GM23338 (cell line): ENCODE results near the gene GLP1R. TPM values are rescaled to one million over a fixed set of nuclear protein-coding genes. Genes with fewer than 3 reads are reported as not detected.

Source experiments
- ATAC-seq: fragments of 200-7000 bp; cut with Tn5 transposase; 3 replicates; pipeline ENCODE4 v1.9.1; 2020
- DNase-seq: peaks from one replicate; pipeline ENCODE4 v3.0.0-alpha.2; 2015; ENCODE audit warnings: low spot score
- H2AFZ ChIP-seq: fragments of 200-600 bp; sonication (generic); 2 replicates; pipeline ENCODE4 v1.8.0; 2016; ENCODE audit warnings: antibody characterized with exemption, mild to moderate bottlenecking, moderate library complexity
- H3F3A ChIP-seq: fragments of 200-600 bp; sonication (generic); replicated peaks from 2 replicates; pipeline ENCODE4 v1.8.0; 2017; ENCODE audit warnings: antibody characterized with exemption, mixed run types, low read depth
- H3K27ac ChIP-seq: fragments of 200-600 bp; sonication (generic); 2 replicates; pipeline ENCODE4 v1.6.1; 2016; ENCODE audit warnings: low read depth
- H3K27me3 ChIP-seq: fragments of 200-600 bp; sonication (generic); 2 replicates; pipeline ENCODE4 v1.8.0; 2016; ENCODE audit warnings: mild to moderate bottlenecking, mixed run types, moderate library complexity; ENCODE audit not compliant: insufficient read depth
- H3K36me3 ChIP-seq: fragments of 200-600 bp; sonication (generic); 2 replicates; pipeline ENCODE4 v1.8.0; 2016; ENCODE audit warnings: mild to moderate bottlenecking; ENCODE audit not compliant: insufficient read depth
- H3K4me1 ChIP-seq: fragments of 200-600 bp; sonication (generic); 2 replicates; pipeline ENCODE4 v1.8.0; 2016; ENCODE audit warnings: mild to moderate bottlenecking, moderate library complexity; ENCODE audit not compliant: insufficient read depth
- H3K4me2 ChIP-seq: fragments of 200-600 bp; sonication (generic); 2 replicates; pipeline ENCODE4 v1.7.1; 2017; ENCODE audit warnings: mixed run types
- H3K4me3 ChIP-seq: fragments of 200-600 bp; sonication (generic); 2 replicates; pipeline ENCODE4 v1.6.1; 2016; ENCODE audit warnings: mixed run types
- H3K79me2 ChIP-seq: fragments of 200-600 bp; sonication (generic); replicated peaks from 2 replicates; pipeline ENCODE4 v1.8.0; 2017; ENCODE audit warnings: mild to moderate bottlenecking; ENCODE audit not compliant: insufficient read depth
- H3K9me2 ChIP-seq: fragments of 200-600 bp; sonication (generic); 2 replicates; pipeline ENCODE4 v1.8.0; 2017; ENCODE audit not compliant: insufficient read depth
- H4K20me1 ChIP-seq: fragments of 200-600 bp; sonication (generic); replicated peaks from 2 replicates; pipeline ENCODE4 v1.8.0; 2017; ENCODE audit warnings: mild to moderate bottlenecking; ENCODE audit not compliant: insufficient read depth
- H3K27ac Mint-ChIP-seq: 2 replicates; pipeline ENCODE4 v1.8.0; 2020; ENCODE audit warnings: inconsistent platforms, mild to moderate bottlenecking, moderate library complexity, mixed read lengths
- H3K27me3 Mint-ChIP-seq: 3 replicates; pipeline ENCODE4 v1.8.0; 2022; ENCODE audit warnings: low read depth, mild to moderate bottlenecking, moderate library complexity, mixed read lengths, inconsistent platforms; ENCODE audit not compliant: insufficient read depth, poor library complexity
- H3K36me3 Mint-ChIP-seq: 3 replicates; pipeline ENCODE4 v1.8.0; 2021; ENCODE audit warnings: low read depth, mild to moderate bottlenecking, inconsistent platforms, moderate library complexity, mixed read lengths
- H3K4me1 Mint-ChIP-seq: 3 replicates; pipeline ENCODE4 v1.8.0; 2020; ENCODE audit warnings: mild to moderate bottlenecking, inconsistent platforms, mixed read lengths
- H3K4me3 Mint-ChIP-seq: 3 replicates; pipeline ENCODE4 v1.8.0; 2021; ENCODE audit warnings: moderate library complexity, mild to moderate bottlenecking, inconsistent platforms, mixed read lengths
- H3K9me3 Mint-ChIP-seq: 3 replicates; pipeline ENCODE4 v1.8.0; 2020; ENCODE audit warnings: moderate library complexity, mild to moderate bottlenecking, inconsistent platforms, mixed read lengths
- CREB1 ChIP-seq: fragments of 250-450 bp; sonication (Bioruptor Pico); IDR thresholded peaks from 2 replicates; pipeline ENCODE4 v1.5.0; 2020; ENCODE audit warnings: low read depth, mild to moderate bottlenecking, moderate library complexity
- EZH2 ChIP-seq: fragments of 200-600 bp; sonication (generic); IDR thresholded peaks from one replicate; pipeline ENCODE4 v1.8.0; 2017; ENCODE audit warnings: antibody characterized with exemption, mild to moderate bottlenecking, low read depth; ENCODE audit not compliant: unreplicated experiment
- EZH2phosphoT487 ChIP-seq: fragments of 200-600 bp; sonication (generic); IDR thresholded peaks from one replicate; pipeline ENCODE4 v1.8.1; 2018; ENCODE audit warnings: antibody characterized with exemption; ENCODE audit not compliant: unreplicated experiment
- JUNB ChIP-seq: IDR thresholded peaks from one replicate; pipeline ENCODE4 v1.6.1; 2016; ENCODE audit warnings: antibody characterized with exemption; ENCODE audit not compliant: unreplicated experiment
- NANOG ChIP-seq: IDR thresholded peaks from 2 replicates; pipeline ENCODE4 v1.6.1; 2016; ENCODE audit warnings: antibody characterized with exemption, borderline replicate concordance
- POLR2AphosphoS5 ChIP-seq: IDR thresholded peaks from 2 replicates; pipeline ENCODE4 v1.6.1; 2016; ENCODE audit warnings: antibody characterized with exemption, low read depth
- REST ChIP-seq: IDR thresholded peaks from one replicate; pipeline ENCODE4 v1.6.1; 2018; ENCODE audit warnings: antibody characterized with exemption; ENCODE audit not compliant: unreplicated experiment
- STAT1 ChIP-seq: IDR thresholded peaks from one replicate; pipeline ENCODE4 v1.6.1; 2016; ENCODE audit warnings: antibody characterized with exemption; ENCODE audit not compliant: unreplicated experiment
- ZNF114 ChIP-seq: fragments of 250-450 bp; sonication (Bioruptor Pico); IDR thresholded peaks from 2 replicates; pipeline ENCODE4 v1.5.0; 2020; ENCODE audit warnings: mild to moderate bottlenecking, moderate library complexity
- ZNF331 ChIP-seq: fragments of 250-450 bp; sonication (Bioruptor Pico); IDR thresholded peaks from 2 replicates; pipeline ENCODE4 v1.5.0; 2020; ENCODE audit warnings: low read depth, mild to moderate bottlenecking, moderate library complexity
- polyA plus RNA-seq: library from polyadenylated mRNA; unstranded; fragments of >200 nt; fragmentation: Nextera tagmentation; extraction: Ambion mirVana; gene quantifications from 2 replicates; pipeline ENCODE4 v1.2.1, GENCODE V29; 2016
- total RNA-seq: library from RNA; depleted of rRNA; stranded (reverse); fragments of >200 nt; shearing (Covaris generic); gene quantifications from 2 replicates; pipeline ENCODE4 v1.2.3, GENCODE V29; 2014
- TF ChIP-seq, protein P1 (sequence below): IDR thresholded peaks from 2 replicates; pipeline ENCODE4 v1.6.1; 2016; ENCODE audit warnings: antibody characterized with exemption
- TF ChIP-seq, protein P2 (sequence below), 2 experiments: fragments of 200-600 bp in 1 of 2; sonication (generic) in 1 of 2; conservative IDR thresholded peaks; 2 replicates each; pipeline versions ENCODE4 v1.5.1 to v1.6.1; 2016 to 2017; ENCODE audit warnings: antibody characterized with exemption in 2 of 2, low read depth in 2 of 2, mild to moderate bottlenecking in 2 of 2, moderate library complexity in 1 of 2

Gene GLP1R
- total and polyA plus RNA-seq, 2 experiments from 2014 or later = 0.42 to 3.7 TPM

GRCh38 chr6:39053854-39054576 is 5.4 kb downstream of the GLP1R start:
- Mint-ChIP-seq H3K9me3 (no peaks in the 10 kb centered on the region), H3K36me3 (peaks cover under 1% of the 10 kb centered on the region; the same call in 1 of the 3 replicates), H3K27me3 (peaks cover 25% of the 10 kb centered on the region), H3K4me3 (no peak overlapping the region), H3K4me1 (peaks cover 18% of the 10 kb centered on the region), H3K27ac (no peak overlapping the region)
- H2AFZ ChIP-seq = no peak overlapping the region
- no peaks in the 10 kb centered on the region for H3K79me2 ChIP-seq
- H3K9me2 ChIP-seq = no peaks in the 10 kb centered on the region
- H3F3A ChIP-seq = no peaks in the 10 kb centered on the region
- H3K36me3 ChIP-seq = no peaks in the 10 kb centered on the region
- H3K27me3 ChIP-seq = peaks cover 15% of the 10 kb centered on the region
- H3K27ac ChIP-seq = no peak overlapping the region
- no peak for DNase-seq
- TF ChIP-seq CREB1 (CRISPR knock-in tag) = no peak
- peaks cover 7% of the 10 kb centered on the region; the same call in 1 of the 2 replicates for H4K20me1 ChIP-seq
- peaks cover 18% of the 10 kb centered on the region; the same call in 1 of the 2 replicates for H3K4me1 ChIP-seq
- no peak overlapping the region for H3K4me3 ChIP-seq
- H3K4me2 ChIP-seq = no peak overlapping the region; the same call in 1 of the 2 replicates
- peak; percentile 26 for ATAC-seq

- Mint-ChIP-seq H3K4me3 (no peak overlapping the region), H3K9me3 (no peaks in the 10 kb centered on the region), H3K27ac (no peak overlapping the region), H3K27me3 (peaks cover 18% of the 10 kb centered on the region), H3K4me1 (peaks cover 18% of the 10 kb centered on the region), H3K36me3 (peaks cover 3% of the 10 kb centered on the region; the same call in 1 of the 3 replicates)
- DNase-seq (peak; percentile 28), ATAC-seq (peak; percentile 52)
- Histone ChIP-seq H3K4me2 (no peak overlapping the region; the same call in 1 of the 2 replicates), H2AFZ (no peak overlapping the region), H3K4me1 (peaks cover 13% of the 10 kb centered on the region; the same call in 1 of the 2 replicates), H3F3A (no peaks in the 10 kb centered on the region), H4K20me1 (peaks cover 7% of the 10 kb centered on the region; the same call in 1 of the 2 replicates), H3K79me2 (no peaks in the 10 kb centered on the region), H3K9me2 (no peaks in the 10 kb centered on the region), H3K36me3 (no peaks in the 10 kb centered on the region), H3K27me3 (peaks cover 9% of the 10 kb centered on the region), H3K4me3 (no peak overlapping the region), H3K27ac (no peak overlapping the region)
- TF ChIP-seq REST (no peak), ZNF114 (no peak), EZH2 (no peak), STAT1 (no peak), NANOG (no peak), ZNF331 (CRISPR knock-in tag) (no peak), POLR2AphosphoS5 (no peak), EZH2phosphoT487 (no peak), JUNB (no peak), CREB1 (CRISPR knock-in tag) (no peak)
- TF ChIP-seq, protein P1, sequence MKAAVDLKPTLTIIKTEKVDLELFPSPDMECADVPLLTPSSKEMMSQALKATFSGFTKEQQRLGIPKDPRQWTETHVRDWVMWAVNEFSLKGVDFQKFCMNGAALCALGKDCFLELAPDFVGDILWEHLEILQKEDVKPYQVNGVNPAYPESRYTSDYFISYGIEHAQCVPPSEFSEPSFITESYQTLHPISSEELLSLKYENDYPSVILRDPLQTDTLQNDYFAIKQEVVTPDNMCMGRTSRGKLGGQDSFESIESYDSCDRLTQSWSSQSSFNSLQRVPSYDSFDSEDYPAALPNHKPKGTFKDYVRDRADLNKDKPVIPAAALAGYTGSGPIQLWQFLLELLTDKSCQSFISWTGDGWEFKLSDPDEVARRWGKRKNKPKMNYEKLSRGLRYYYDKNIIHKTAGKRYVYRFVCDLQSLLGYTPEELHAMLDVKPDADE = no peak
- TF ChIP-seq, protein P2, sequence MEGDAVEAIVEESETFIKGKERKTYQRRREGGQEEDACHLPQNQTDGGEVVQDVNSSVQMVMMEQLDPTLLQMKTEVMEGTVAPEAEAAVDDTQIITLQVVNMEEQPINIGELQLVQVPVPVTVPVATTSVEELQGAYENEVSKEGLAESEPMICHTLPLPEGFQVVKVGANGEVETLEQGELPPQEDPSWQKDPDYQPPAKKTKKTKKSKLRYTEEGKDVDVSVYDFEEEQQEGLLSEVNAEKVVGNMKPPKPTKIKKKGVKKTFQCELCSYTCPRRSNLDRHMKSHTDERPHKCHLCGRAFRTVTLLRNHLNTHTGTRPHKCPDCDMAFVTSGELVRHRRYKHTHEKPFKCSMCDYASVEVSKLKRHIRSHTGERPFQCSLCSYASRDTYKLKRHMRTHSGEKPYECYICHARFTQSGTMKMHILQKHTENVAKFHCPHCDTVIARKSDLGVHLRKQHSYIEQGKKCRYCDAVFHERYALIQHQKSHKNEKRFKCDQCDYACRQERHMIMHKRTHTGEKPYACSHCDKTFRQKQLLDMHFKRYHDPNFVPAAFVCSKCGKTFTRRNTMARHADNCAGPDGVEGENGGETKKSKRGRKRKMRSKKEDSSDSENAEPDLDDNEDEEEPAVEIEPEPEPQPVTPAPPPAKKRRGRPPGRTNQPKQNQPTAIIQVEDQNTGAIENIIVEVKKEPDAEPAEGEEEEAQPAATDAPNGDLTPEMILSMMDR (conservative IDR thresholded peaks at IDR 0.05; ENCODE audit: low read depth in 2 of 2) = no peak
These were observed 6.1 kb downstream of the GLP1R start for GRCh38 chr6:39054577-39055142.
